HCT116 (cell line): Measurements from ENCODE around the gene CHAF1B. TPM values are rescaled to one million over a fixed set of nuclear protein-coding genes. Genes with fewer than 3 reads are reported as not detected.

Experiments used
- ATAC-seq: fragments of 200-7000 bp; cut with Tn5 transposase; 2 replicates; pipeline ENCODE4 v1.9.1; 2020; ENCODE audit warnings: mild to moderate bottlenecking, moderate library complexity
- BruUV-seq: library from RNA; stranded (reverse); fragments of 400-500 nt; replicated peaks from 2 replicates; lab custom pipeline; 2021; lab: Mats Ljungman, UMichigan
- CTCF ChIA-PET: fragments of 300-600 bp; sonication (Branson Sonifier 250); formaldehyde crosslinking; loops from one replicate; lab custom pipeline; 2021; ENCODE audit warnings: antibody characterized with exemption; lab: Charles Lee
- POLR2A ChIA-PET: fragments of 300-600, 350-600 bp; sonication (Branson Sonifier 250); formaldehyde crosslinking; loops from one replicate; lab custom pipeline; 2021; ENCODE audit warnings: antibody characterized with exemption; lab: Charles Lee
- RAD21 ChIA-PET, 2 experiments: fragments of 300-600 bp; sonication (Branson Sonifier 250); formaldehyde crosslinking; loops; one replicate each; lab custom pipeline; 2023; ENCODE audit warnings: low total read pairs in 2 of 2; ENCODE audit not compliant: uncharacterized antibody in 2 of 2, unreplicated experiment in 2 of 2, low non-redundant PET in 1 of 2; lab: Charles Lee
- DNase-seq: peaks from one replicate; pipeline ENCODE4 v3.0.0-alpha.2; 2010; ENCODE audit warnings: low read depth, low spot score
- H2AFZ ChIP-seq: fragments of 200-600 bp; shearing (Covaris generic), sonication (generic); 2 replicates; pipeline ENCODE4 v1.6.1; 2017; ENCODE audit warnings: low read depth, mixed run types, mixed read lengths, antibody characterized with exemption, low read length; ENCODE audit not compliant: poor library complexity, severe bottlenecking
- H3K27ac ChIP-seq: 2 replicates; pipeline ENCODE4 v1.5.1; 2012; ENCODE audit warnings: low read depth, low read length
- H3K27me3 ChIP-seq: fragments of 200-600 bp; sonication (generic); 2 replicates; pipeline ENCODE4 v1.6.1; 2016; ENCODE audit warnings: mixed run types, low read length, mixed read lengths; ENCODE audit not compliant: insufficient read depth
- H3K36me3 ChIP-seq, 2 experiments: fragments of 200-500 bp in 1 of 2; fragments of 200-600 bp in 1 of 2; sonication (Bioruptor generic) in 1 of 2; sonication (generic) in 1 of 2; 2 replicates each; pipeline versions ENCODE4 v1.5.1 to v1.6.1; 2014 to 2016; ENCODE audit warnings: low read length in 2 of 2, inconsistent platforms in 1 of 2, mixed read lengths in 1 of 2, mixed run types in 1 of 2; ENCODE audit not compliant: insufficient read depth in 2 of 2, control insufficient read depth in 1 of 2
- H3K4me1 ChIP-seq, 2 experiments: fragments of 200-600 bp in 1 of 2; sonication (generic) in 1 of 2; 2 replicates each; pipeline versions ENCODE4 v1.5.1 to v1.6.1; 2012 to 2017; ENCODE audit warnings: low read length in 2 of 2, inconsistent platforms in 1 of 2, mild to moderate bottlenecking in 1 of 2, mixed read lengths in 1 of 2, mixed run types in 1 of 2, moderate library complexity in 1 of 2; ENCODE audit not compliant: insufficient read depth in 2 of 2, control insufficient read depth in 1 of 2
- H3K4me2 ChIP-seq: fragments of 200-600 bp; sonication (generic); 2 replicates; pipeline ENCODE4 v1.6.1; 2017; ENCODE audit warnings: mixed run types, low read length, mixed read lengths
- H3K4me3 ChIP-seq, 2 experiments: fragments of 200-600 bp in 1 of 2; sonication (generic) in 1 of 2; replicated peaks in 1 of 2; 2 replicates each; pipeline ENCODE4 v1.5.1; 2011 to 2016; ENCODE audit warnings: low read length in 2 of 2, control low read depth in 1 of 2, low read depth in 1 of 2, mild to moderate bottlenecking in 1 of 2, mixed read lengths in 1 of 2, mixed run types in 1 of 2
- H3K79me2 ChIP-seq: fragments of 200-600 bp; sonication (generic); 2 replicates; pipeline ENCODE4 v1.6.1; 2017; ENCODE audit warnings: mild to moderate bottlenecking, mixed run types, low read length, moderate library complexity, mixed read lengths; ENCODE audit not compliant: insufficient read depth
- H3K9ac ChIP-seq: fragments of 200-600 bp; sonication (generic); 2 replicates; pipeline ENCODE4 v1.6.1; 2016; ENCODE audit warnings: low read length, mixed read lengths
- H3K9me2 ChIP-seq: fragments of 200-600 bp; sonication (generic), shearing (Covaris generic); 2 replicates; pipeline ENCODE4 v1.6.1; 2017; ENCODE audit warnings: mixed run types, mild to moderate bottlenecking, moderate library complexity; ENCODE audit not compliant: insufficient read depth
- H3K9me3 ChIP-seq, 2 experiments: fragments of 200-500 bp in 1 of 2; fragments of 200-600 bp in 1 of 2; sonication (Bioruptor generic) in 1 of 2; sonication (generic) in 1 of 2; 2 replicates each; pipeline ENCODE4 v1.6.1; 2014 to 2017; ENCODE audit warnings: low read length in 2 of 2, mixed read lengths in 2 of 2, inconsistent platforms in 1 of 2, low read depth in 1 of 2, mild to moderate bottlenecking in 1 of 2, mixed run types in 1 of 2, moderate library complexity in 1 of 2; ENCODE audit not compliant: control insufficient read depth in 1 of 2, insufficient read depth in 1 of 2
- H4K20me1 ChIP-seq: fragments of 200-600 bp; sonication (generic), shearing (Covaris generic); 2 replicates; pipeline ENCODE4 v1.6.1; 2017; ENCODE audit warnings: mixed run types, mild to moderate bottlenecking, moderate library complexity; ENCODE audit not compliant: insufficient read depth
- ATF3 ChIP-seq: IDR thresholded peaks from 2 replicates; pipeline ENCODE4 v1.6.1; 2012
- CTCF ChIP-seq, 3 experiments: fragments of 200-600 bp in 1 of 3; sonication (generic) in 1 of 3; IDR thresholded peaks in 2 of 3; conservative IDR thresholded peaks in 1 of 3; 2 replicates each; pipeline ENCODE4 v1.5.1; 2012 to 2017; ENCODE audit warnings: low read depth in 2 of 3, low read length in 2 of 3, antibody characterized with exemption in 1 of 3, borderline replicate concordance in 1 of 3, control low read depth in 1 of 3, mild to moderate bottlenecking in 1 of 3, mixed read lengths in 1 of 3, mixed run types in 1 of 3, moderate library complexity in 1 of 3; ENCODE audit not compliant: insufficient read depth in 1 of 3
- EGR1 ChIP-seq: IDR thresholded peaks from 2 replicates; pipeline ENCODE4 v1.6.1; 2012; ENCODE audit warnings: low read depth
- EZH2phosphoT487 ChIP-seq: fragments of 200-600 bp; IDR thresholded peaks from 2 replicates; pipeline ENCODE4 v1.6.1; 2018; ENCODE audit warnings: antibody characterized with exemption, borderline replicate concordance
- FOSL1 ChIP-seq: IDR thresholded peaks from 2 replicates; pipeline ENCODE4 v1.6.1; 2012; ENCODE audit warnings: low read depth
- JUND ChIP-seq: IDR thresholded peaks from 2 replicates; pipeline ENCODE4 v1.6.1; 2012
- MAX ChIP-seq: IDR thresholded peaks from 2 replicates; pipeline ENCODE4 v1.6.1; 2012
- POLR2A ChIP-seq: IDR thresholded peaks from 2 replicates; pipeline ENCODE4 v1.7.0; 2011; ENCODE audit warnings: borderline replicate concordance; ENCODE audit not compliant: insufficient read depth, insufficient read length; ENCODE audit errors: extremely low read depth
- REST ChIP-seq: IDR thresholded peaks from 2 replicates; pipeline ENCODE4 v1.6.1; 2012; ENCODE audit warnings: low read depth
- SP1 ChIP-seq: IDR thresholded peaks from 2 replicates; pipeline ENCODE4 v1.6.1; 2012; ENCODE audit warnings: low read depth
- SRF ChIP-seq: IDR thresholded peaks from 2 replicates; pipeline ENCODE4 v1.6.1; 2012; ENCODE audit warnings: low read depth
- TCF7L2 ChIP-seq: IDR thresholded peaks from 2 replicates; pipeline ENCODE4 v1.7.0; 2011; ENCODE audit warnings: borderline replicate concordance, inconsistent platforms; ENCODE audit not compliant: insufficient read depth, insufficient read length; ENCODE audit errors: extremely low read depth
- YY1 ChIP-seq: IDR thresholded peaks from 2 replicates; pipeline ENCODE4 v1.6.1; 2011; ENCODE audit warnings: low read length, low read depth, moderate library complexity, mild to moderate bottlenecking; ENCODE audit not compliant: insufficient replicate concordance; ENCODE audit errors: extremely low read depth
- ZBTB33 ChIP-seq: IDR thresholded peaks from 2 replicates; pipeline ENCODE4 v1.6.1; 2011; ENCODE audit warnings: mild to moderate bottlenecking, low read length, moderate library complexity; ENCODE audit not compliant: insufficient replicate concordance; ENCODE audit errors: extremely low read depth
- ZFX ChIP-seq: fragments of 450-650 bp; IDR thresholded peaks from 2 replicates; pipeline ENCODE4 v1.6.1; 2017
- intact Hi-C: fragments of 100-400 bp; cut with micrococcal nuclease; formaldehyde crosslinking; loops from 2 replicates; pipeline ENCODE4 v1.10.0; 2022
- total RNA-seq: library from RNA; stranded (reverse); gene quantifications from one replicate; pipeline ENCODE4 v1.2.1, GENCODE V29; 2021; ENCODE audit not compliant: unreplicated experiment

The CHAF1B gene
- total RNA-seq, 1 experiment from 2014 or later, result 26.1 TPM

GRCh38 chr21:36451506-36451905 lies 66.3 kb downstream of the CHAF1B start:
- RAD21 ChIA-PET, result no interaction called here
- DNase-seq, result no peak
- no TSS peak for BruUV-seq
- no peak overlapping the region for H3K27ac ChIP-seq
- no peak for TF ChIP-seq EZH2phosphoT487
- TF ChIP-seq REST, result no peak
- no peak for TF ChIP-seq EGR1
- TF ChIP-seq MAX, result no peak
- TF ChIP-seq ATF3, result no peak
- no peak for TF ChIP-seq SP1
- TF ChIP-seq POLR2A, result no peak
- no peak for TF ChIP-seq JUND
- TF ChIP-seq SRF, result no peak
- no peak for TF ChIP-seq YY1
- TF ChIP-seq TCF7L2, result no peak
- TF ChIP-seq CTCF (IDR thresholded peaks at IDR 0.05 in 2 of 3, conservative IDR thresholded peaks at IDR 0.05 in 1 of 3; ENCODE audit: borderline replicate concordance in 1 of 3, insufficient read depth in 1 of 3, low read depth in 2 of 3, low read length in 2 of 3), result no peak
- no peak for TF ChIP-seq ZBTB33
- TF ChIP-seq ZFX, result no peak
- no peak for TF ChIP-seq FOSL1
- TF ChIP-seq, all 23 proteins: peak for 0
- H3K4me3 ChIP-seq, result no peak overlapping the region
- H3K4me2 ChIP-seq, result no peak overlapping the region
- H3K27me3 ChIP-seq, result no peaks in the 10 kb centered on the region
- no peaks in the 10 kb centered on the region for H3K36me3 ChIP-seq
- no peak for ATAC-seq
- ChIA-PET POLR2A (no interaction called here), CTCF (no interaction called here)
- no peaks in the 10 kb centered on the region for H3K9me2 ChIP-seq
- no peaks in the 10 kb centered on the region for H3K79me2 ChIP-seq
- H3K4me1 ChIP-seq, result no peaks in the 10 kb centered on the region
- no peaks in the 10 kb centered on the region for H4K20me1 ChIP-seq
- no peak overlapping the region for H3K9ac ChIP-seq
- intact Hi-C loops, result no loop called here
- H3K9me3 ChIP-seq, result no peaks in the 10 kb centered on the region
- H2AFZ ChIP-seq, result no peak overlapping the region
